Activated T-cell treated with anti-CD3 and anti-CD28 coated beads for 48 hours (primary cell): Measurements from ENCODE around the gene IFI27L1.

Experiments
- DNase-seq: peaks from one replicate; pipeline ENCODE4 v3.0.0-alpha.2; 2020; ENCODE audit warnings: low read depth

Gene IFI27L1

DNA sequence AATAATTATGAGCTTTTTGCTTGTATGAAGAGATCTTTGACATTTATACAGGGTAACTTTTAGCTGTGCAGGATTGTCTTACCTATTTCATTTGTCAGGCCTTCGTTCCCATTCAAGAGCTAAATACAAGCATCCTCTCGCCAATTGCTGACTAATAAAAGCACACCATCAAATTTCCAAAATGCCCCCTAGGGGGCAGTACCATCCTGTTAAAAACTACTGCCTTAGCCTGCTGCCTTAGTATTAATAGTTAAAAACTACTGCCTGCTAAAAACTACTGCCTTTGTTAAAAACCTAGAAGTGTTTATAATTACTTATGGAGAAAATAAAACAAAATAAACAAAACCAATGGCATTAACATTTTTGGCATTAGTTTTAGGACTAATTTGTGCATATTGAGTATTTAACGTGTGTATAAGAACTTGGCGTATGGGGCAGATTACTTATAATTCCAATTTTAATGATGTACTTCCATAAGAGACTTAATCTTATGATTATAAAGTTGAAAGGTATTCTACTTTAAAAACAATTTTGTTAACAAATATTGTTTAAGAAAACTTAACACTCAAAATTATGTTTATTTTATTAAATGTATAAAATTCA, 51.3 kb downstream of the IFI27L1 start:
- peak; percentile 39 for DNase-seq

DNA sequence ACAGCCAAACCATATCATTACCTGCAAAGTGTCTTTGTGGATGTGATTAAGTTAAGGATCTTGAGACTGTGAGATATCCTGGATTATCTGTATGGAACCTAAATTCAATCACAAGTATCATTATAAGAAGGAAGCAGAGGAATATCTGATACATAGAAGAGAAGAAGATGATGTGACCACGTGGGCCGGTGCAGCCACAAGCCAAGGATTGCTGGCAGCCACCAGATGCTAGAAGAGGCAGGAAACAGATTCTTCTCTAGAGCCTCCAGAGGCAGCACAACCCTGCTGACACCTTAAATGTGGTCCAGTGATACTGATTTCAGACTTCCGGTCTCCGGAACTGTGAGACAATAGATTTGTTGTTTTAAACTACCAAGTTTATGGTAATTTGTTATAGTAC, 54.4 kb downstream of the IFI27L1 start:
- no peak for DNase-seq

DNA sequence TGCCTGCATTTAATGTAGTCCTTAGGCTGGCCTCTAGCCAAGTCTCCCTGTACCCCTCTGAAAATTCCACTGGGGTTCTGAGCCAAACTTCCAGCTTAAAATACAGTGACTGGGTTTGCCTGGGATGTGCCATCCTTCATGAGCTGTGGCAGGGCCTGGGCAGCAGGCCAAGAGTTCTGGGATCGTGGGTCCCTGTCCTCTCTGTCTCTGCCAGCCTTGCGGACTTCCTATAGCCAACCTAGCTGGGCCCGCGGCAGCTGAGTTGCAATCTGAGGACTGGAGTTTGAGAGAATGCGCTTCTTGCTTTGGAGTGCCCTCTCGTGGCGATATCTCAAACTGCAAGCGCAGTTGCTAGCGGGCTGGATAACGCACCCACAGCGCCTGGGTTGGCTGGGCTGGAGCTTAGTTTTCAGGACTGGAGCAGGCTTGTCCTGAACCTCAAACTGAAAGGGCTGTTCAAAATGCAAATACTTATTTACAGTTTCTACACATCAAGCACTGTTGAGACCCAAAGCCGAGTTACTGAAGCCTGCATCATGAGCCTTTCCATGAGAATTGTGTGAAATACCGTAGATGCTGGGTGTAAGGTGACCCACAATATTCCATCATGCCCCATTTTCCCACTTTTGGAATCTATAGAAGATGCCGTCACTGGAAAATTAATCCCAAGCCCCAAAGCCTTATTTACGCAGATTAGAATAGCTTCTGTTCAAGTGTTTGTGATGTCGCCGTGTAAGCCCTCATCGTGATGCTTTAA, 55.6 kb downstream of the IFI27L1 start:
- peak; percentile 80 for DNase-seq

DNA sequence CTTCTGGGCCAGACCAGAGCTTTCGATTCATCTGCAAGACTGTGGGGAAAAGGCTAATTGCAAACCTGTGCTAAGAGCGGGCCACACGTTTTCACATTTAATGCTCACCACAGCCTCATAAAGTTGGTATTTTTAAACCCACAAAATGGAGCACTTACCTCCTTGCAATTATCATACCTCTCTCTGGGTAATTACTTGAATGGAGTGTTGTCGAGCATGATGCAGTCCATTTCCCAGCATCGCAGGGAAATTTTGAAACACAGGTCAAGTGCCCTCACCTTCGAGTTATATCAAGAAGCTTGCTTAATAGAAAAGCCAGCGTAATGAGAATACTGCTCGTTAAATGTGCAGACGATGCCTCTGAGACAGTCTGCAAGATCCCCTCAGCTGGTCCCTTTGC, 57.1 kb downstream of the IFI27L1 start:
- DNase-seq: no peak

DNA sequence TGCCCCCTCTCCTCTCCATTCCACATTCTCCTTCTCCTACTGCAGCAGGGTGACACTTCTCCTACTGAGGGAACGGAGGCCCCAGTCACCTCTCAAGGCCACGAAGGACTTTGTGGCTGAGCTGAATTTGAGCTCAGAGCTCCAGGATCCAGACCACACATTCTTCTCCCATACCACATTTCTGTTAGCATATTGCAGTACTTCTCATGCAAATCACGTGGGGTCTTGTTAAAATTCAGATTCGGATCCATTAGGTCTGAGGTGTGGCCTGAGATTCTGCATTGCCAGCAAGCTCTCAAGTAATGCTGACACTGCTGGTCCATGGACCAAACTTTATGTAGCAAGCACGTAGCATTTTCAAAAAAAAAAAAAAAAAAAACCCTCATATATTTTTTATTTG, 57.9 kb downstream of the IFI27L1 start:
- no peak for DNase-seq

DNA sequence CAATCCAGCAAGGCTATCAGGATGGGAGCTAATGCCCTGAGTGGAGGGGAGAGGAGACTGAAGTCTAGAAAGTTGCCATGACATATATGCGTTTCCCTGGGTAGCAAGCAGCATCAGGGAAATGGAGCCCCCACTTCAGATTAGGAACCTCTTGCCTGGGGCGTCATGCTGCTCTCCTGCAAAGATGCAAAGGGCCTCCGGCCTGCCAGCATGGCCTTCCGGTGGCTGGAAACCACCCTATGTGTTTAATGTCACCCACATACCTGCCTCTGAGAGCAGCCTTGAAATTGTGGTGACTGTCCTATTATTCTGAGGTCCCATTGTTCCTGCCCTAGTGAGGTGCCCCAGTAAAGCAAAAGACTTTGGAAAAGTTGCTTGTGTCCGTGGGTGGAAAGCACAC, 58.3 kb downstream of the IFI27L1 start:
- DNase-seq: no peak

DNA sequence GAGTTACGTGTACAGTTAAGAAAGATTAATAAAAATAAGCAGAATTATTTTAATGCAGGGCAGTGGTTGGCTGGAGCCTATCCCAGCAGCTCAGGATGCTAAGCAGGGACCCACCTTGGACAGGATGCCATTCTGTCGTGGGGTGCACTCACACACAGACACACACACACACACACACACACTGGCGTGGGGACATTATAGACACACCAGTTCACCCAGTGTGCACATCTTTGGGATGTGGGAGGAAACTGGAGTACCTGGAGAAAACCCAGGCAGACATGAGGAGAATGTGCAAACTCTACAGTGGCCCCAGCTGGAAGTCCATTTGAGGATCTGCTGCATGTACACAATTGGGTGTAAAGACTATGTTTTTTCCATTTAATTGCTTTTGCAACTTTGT, 61.1 kb downstream of the IFI27L1 start:
- no peak for DNase-seq

DNA sequence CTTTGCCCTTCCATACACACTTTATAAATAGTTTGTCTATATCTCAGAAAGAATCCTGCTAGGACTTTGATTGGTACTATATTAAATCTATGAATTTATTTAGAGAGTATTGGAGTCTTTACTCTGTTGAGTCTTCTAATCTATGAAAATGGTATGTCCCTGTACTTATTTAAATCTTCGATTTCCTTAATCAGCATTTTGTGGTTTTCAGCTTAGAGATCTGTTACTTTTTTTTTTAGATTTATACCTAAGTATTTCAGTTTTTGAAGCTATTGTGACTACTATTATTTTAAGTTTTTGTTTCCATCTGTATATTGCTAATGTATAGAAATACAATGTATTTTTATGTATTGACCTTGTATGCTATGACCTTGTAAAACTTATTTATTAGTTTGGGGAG, 61.7 kb downstream of the IFI27L1 start:
- no peak for DNase-seq

DNA sequence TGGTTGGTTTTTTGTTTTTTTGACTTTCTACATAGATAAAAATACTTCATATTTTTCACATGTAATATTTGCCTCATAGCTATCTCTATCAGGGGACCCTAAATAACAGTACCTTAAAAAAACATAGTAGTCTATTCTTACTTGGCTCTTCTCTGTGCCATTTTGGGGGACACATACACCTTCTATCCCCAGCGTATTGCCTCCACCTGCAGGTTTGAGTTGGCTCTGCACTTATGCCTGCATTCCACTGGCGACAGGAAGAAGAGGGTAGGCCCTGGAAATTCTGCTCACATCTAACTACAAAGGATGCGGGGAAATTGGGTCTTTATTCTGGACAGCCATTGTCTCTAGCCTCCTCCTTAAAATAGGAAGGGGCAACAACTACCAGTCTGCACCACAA, 62.1 kb downstream of the IFI27L1 start:
- no peak for DNase-seq

DNA sequence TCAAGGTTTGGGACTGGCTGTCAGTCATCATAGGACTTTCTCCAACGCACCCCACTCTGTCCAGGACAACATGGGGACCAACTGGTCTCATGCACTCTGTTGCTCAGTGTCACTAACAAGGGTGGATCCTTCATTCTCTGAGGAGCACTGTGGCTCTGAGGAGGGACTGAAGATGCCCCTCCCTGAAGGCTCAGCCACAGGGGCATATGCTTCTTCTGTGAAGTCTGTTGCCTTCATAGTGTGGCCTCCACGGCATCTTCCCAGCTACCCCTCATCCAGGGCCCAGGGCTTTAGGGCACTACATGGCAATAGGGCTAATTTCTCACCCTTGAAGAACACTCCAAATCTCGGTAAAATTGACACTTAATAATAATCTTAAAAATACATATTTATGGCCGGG, 62.6 kb downstream of the IFI27L1 start:
- no peak for DNase-seq

DNA sequence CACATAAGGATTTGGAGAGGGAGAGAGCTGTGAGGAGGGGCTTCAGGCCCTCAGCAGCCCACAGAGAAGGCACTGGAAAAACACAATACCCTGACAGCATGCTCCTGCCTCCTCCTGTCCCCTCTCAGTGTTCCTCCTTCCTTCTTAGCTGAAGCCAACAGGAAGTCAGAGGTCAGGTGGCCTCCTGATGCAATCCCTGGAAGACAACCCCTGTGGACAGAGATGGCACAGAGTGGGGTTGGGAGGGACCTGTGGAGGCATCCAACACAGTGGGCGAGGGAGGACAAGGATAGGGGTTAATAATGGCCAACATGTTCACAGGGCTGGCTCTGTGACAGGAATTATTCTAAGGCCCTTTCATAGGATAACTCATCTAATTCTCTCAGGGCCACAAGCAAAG, 63.7 kb downstream of the IFI27L1 start:
- DNase-seq: no peak

DNA sequence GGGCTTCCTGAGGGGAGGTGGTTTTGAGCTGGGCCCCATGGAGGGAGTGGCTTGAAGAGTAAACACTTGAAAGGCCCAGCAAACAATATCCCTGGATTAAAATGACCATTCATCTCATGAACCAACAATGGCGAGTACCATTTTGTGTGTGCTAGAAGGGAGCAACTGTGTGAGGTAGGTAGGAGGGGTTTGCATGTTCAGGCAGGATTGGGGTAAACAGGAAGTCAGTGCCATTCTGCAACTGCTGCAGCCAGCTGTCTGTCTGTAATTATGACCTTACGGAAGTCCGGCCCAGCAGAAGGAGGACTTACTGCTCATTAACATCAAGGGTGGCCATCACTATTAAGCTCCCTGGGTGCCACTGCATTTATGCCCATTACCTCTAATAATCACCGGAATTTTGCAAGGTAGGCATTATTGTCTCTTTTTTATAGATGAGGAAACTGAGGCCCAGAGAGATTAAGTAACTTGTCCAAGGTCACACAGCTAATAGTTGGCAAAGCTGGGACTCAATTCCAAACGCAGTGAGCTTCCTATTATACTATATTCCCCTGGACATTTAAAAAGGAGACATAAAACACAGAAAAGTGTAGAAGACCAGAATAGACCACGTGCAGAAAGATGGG, 64.9 kb downstream of the IFI27L1 start:
- DNase-seq: no peak
